ENCODE data around the gene ATG9B. TPM values are rescaled to one million over a fixed set of nuclear protein-coding genes. Genes with fewer than 3 reads are reported as not detected.

Gene ATG9B
- total and polyA plus RNA-seq, 9 of the 15 experiments (the other 6 are each of a cell fraction or from before 2014, with no cell fraction given) = 0.29 to 8.0 (median 2.1) TPM

DNA sequence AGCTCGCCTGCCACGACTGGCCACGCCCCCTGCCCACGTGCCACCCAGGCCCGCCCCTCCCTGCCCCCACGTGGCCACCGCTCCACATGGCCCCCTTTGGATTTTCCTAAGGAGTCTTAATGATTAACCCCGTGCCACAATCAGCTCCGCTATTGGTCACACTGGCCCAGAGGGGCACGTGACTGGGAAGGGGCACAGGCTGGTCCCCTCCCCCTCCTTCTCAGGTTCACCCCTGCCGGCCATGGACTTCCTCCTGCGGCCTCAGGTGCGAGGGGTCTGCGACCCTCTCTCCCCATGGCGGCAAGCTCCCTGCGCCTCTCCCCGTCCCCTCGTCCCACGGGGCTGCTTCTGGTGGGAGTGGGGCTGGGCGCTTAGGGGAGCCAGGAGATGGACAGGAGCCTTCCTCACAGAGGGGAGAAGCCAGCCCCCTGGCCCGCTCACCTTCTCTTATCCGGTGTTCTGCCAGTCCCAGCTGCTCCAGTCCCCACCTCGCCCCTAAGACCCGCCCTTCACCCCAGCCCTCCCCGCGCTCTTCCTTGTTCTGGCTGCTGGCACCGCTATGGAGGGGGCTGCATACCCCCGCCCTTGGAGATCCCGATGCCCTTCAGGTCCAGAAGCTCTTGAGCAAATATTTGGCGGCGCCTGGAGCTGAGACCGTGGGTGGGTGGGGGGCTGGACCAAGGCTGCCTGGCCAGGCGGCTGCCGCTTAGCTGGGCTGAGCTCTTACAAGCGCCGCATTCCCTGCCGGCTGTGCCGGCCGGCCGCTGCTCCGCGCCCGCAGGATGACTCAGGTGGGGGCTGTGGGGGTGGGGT is 38.3 kb upstream of the ATG9B start (continued):
- TF ChIP-seq, protein P1, sequence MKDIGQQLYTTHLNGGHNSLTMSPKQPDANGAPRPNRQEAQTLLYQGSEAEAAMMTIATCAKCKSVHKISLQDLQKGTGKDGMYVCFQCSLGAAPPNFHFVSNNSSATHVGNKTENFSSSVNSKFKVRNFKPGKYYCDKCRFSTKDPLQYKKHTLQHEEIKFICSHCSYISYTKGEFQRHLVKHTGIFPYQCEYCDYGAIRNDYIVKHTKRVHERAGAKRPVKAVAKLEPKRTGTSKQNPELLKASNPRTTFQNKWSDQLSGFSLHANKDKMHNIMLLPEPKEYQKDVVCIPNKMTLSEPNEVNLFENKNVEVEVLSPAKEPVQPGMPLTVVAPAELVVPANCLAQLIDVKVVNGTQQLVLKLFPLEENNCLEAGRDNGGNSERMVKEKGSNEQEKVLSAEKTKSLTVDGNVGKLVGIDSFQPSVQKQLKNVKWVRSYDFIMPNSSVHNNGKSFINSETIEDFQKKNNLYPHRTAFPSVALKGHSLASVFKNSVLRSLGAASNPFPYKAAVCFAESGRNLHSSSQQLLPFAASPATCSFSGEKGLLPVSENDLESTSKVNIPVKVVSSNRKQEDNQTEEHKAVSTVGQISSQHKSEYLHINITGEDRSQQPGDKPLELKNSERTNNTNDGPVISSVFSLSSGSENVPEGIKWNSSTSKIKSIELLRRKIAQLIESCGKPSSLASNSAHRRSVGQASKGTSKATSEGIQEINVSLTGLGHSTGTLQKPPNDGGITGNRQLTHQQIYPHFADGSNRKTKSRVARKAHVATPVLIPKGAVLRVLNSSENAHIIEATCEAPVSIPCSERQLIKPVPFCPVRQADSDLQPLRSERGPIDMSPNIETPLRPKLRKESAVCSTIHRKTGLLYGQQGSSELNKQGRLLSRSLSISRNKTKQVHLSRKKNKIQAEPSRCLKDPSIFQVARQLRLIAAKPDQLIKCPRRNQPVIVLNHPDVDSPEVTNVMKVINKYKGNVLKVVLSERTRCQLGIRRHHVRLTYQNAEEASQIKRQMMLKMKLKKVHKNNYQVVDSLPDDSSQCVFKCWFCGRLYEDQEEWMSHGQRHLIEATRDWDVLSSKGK (CRISPR knock-in tag; IDR thresholded peaks at IDR 0.05) = no peak
- TF ChIP-seq TGIF2 (CRISPR knock-in tag; IDR thresholded peaks at IDR 0.05) (no peak), ZNF134 (CRISPR knock-in tag; conservative IDR thresholded peaks at IDR 0.05) (no peak), SIRT6 (IDR thresholded peaks at IDR 0.05; ENCODE audit: low read depth, low read length) (no peak), ZNF668 (CRISPR knock-in tag; IDR thresholded peaks at IDR 0.05) (no peak), PHF21A (IDR thresholded peaks at IDR 0.05; ENCODE audit: borderline replicate concordance, low read depth) (no peak), GATA2 (CRISPR knock-in tag; IDR thresholded peaks at IDR 0.05) (0 out of 2 replicates have a peak, but pooled peaks have one; percentile 29)
- TF ChIP-seq, protein P2, sequence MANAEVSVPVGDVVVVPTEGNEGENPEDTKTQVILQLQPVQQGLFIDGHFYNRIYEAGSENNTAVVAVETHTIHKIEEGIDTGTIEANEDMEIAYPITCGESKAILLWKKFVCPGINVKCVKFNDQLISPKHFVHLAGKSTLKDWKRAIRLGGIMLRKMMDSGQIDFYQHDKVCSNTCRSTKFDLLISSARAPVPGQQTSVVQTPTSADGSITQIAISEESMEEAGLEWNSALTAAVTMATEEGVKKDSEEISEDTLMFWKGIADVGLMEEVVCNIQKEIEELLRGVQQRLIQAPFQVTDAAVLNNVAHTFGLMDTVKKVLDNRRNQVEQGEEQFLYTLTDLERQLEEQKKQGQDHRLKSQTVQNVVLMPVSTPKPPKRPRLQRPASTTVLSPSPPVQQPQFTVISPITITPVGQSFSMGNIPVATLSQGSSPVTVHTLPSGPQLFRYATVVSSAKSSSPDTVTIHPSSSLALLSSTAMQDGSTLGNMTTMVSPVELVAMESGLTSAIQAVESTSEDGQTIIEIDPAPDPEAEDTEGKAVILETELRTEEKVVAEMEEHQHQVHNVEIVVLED (CRISPR knock-in tag; IDR thresholded peaks at IDR 0.05) = no peak
- TF ChIP-seq, protein P3, sequence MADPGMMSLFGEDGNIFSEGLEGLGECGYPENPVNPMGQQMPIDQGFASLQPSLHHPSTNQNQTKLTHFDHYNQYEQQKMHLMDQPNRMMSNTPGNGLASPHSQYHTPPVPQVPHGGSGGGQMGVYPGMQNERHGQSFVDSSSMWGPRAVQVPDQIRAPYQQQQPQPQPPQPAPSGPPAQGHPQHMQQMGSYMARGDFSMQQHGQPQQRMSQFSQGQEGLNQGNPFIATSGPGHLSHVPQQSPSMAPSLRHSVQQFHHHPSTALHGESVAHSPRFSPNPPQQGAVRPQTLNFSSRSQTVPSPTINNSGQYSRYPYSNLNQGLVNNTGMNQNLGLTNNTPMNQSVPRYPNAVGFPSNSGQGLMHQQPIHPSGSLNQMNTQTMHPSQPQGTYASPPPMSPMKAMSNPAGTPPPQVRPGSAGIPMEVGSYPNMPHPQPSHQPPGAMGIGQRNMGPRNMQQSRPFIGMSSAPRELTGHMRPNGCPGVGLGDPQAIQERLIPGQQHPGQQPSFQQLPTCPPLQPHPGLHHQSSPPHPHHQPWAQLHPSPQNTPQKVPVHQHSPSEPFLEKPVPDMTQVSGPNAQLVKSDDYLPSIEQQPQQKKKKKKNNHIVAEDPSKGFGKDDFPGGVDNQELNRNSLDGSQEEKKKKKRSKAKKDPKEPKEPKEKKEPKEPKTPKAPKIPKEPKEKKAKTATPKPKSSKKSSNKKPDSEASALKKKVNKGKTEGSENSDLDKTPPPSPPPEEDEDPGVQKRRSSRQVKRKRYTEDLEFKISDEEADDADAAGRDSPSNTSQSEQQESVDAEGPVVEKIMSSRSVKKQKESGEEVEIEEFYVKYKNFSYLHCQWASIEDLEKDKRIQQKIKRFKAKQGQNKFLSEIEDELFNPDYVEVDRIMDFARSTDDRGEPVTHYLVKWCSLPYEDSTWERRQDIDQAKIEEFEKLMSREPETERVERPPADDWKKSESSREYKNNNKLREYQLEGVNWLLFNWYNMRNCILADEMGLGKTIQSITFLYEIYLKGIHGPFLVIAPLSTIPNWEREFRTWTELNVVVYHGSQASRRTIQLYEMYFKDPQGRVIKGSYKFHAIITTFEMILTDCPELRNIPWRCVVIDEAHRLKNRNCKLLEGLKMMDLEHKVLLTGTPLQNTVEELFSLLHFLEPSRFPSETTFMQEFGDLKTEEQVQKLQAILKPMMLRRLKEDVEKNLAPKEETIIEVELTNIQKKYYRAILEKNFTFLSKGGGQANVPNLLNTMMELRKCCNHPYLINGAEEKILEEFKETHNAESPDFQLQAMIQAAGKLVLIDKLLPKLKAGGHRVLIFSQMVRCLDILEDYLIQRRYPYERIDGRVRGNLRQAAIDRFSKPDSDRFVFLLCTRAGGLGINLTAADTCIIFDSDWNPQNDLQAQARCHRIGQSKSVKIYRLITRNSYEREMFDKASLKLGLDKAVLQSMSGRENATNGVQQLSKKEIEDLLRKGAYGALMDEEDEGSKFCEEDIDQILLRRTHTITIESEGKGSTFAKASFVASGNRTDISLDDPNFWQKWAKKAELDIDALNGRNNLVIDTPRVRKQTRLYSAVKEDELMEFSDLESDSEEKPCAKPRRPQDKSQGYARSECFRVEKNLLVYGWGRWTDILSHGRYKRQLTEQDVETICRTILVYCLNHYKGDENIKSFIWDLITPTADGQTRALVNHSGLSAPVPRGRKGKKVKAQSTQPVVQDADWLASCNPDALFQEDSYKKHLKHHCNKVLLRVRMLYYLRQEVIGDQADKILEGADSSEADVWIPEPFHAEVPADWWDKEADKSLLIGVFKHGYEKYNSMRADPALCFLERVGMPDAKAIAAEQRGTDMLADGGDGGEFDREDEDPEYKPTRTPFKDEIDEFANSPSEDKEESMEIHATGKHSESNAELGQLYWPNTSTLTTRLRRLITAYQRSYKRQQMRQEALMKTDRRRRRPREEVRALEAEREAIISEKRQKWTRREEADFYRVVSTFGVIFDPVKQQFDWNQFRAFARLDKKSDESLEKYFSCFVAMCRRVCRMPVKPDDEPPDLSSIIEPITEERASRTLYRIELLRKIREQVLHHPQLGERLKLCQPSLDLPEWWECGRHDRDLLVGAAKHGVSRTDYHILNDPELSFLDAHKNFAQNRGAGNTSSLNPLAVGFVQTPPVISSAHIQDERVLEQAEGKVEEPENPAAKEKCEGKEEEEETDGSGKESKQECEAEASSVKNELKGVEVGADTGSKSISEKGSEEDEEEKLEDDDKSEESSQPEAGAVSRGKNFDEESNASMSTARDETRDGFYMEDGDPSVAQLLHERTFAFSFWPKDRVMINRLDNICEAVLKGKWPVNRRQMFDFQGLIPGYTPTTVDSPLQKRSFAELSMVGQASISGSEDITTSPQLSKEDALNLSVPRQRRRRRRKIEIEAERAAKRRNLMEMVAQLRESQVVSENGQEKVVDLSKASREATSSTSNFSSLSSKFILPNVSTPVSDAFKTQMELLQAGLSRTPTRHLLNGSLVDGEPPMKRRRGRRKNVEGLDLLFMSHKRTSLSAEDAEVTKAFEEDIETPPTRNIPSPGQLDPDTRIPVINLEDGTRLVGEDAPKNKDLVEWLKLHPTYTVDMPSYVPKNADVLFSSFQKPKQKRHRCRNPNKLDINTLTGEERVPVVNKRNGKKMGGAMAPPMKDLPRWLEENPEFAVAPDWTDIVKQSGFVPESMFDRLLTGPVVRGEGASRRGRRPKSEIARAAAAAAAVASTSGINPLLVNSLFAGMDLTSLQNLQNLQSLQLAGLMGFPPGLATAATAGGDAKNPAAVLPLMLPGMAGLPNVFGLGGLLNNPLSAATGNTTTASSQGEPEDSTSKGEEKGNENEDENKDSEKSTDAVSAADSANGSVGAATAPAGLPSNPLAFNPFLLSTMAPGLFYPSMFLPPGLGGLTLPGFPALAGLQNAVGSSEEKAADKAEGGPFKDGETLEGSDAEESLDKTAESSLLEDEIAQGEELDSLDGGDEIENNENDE (IDR thresholded peaks at IDR 0.05; ENCODE audit: low read depth, low read length) = no peak
